NB4 (cell line): ENCODE data around the gene MBD3L4.
"Not testable (repeated sequence)": the region's sequence is repeated elsewhere in the genome, so short reads cannot be mapped to it uniquely, and the experiment has no call there.

Experiments
- CTCF ChIP-seq: IDR thresholded peaks from one replicate; pipeline ENCODE4 v1.5.1; 2012; ENCODE audit warnings: low read depth, low read length
- POLR2A ChIP-seq: IDR thresholded peaks from 2 replicates; pipeline ENCODE4 v1.6.1; 2011; ENCODE audit warnings: mild to moderate bottlenecking; ENCODE audit not compliant: insufficient read length; ENCODE audit errors: extremely low read depth
- TF ChIP-seq, protein P1 (sequence below): IDR thresholded peaks from 2 replicates; pipeline ENCODE4 v1.6.1; 2011; ENCODE audit warnings: low read depth, low read length

- not testable (repeated sequence) for TF ChIP-seq CTCF, POLR2A
- TF ChIP-seq, protein P1, sequence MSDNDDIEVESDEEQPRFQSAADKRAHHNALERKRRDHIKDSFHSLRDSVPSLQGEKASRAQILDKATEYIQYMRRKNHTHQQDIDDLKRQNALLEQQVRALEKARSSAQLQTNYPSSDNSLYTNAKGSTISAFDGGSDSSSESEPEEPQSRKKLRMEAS, result not testable (repeated sequence)
Observed at GRCh38 chr19:7054635-7055368, 14.8 kb upstream of the MBD3L4 start.
